COR-L47 (cell line): ENCODE data around the gene RPS4Y1.

ENCODE experiments used
- DNase-seq: peaks from one replicate; lab custom pipeline; 2025; lab: John Stamatoyannopoulos, UW

RPS4Y1 gene

DNA sequence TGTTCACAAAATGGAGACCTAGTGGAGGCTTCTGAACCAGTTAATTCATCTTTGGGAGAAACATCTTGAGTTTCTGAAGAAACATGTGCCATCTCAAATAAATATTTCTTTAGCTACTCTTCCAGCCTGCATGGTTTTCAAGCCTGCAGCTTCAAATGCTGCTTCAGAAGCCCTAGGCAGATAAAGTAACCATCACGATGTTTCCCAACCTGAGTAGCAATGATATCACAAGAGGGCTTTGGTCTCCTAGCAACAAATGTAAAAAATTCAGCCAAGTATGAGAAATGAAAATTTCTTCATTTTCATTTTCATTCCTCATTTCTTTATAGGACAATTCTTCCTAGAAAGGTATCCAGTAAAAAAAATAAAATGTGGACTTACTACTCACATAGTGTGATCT lies 42.2 kb downstream of the RPS4Y1 start:
- DNase-seq: no peak

DNA sequence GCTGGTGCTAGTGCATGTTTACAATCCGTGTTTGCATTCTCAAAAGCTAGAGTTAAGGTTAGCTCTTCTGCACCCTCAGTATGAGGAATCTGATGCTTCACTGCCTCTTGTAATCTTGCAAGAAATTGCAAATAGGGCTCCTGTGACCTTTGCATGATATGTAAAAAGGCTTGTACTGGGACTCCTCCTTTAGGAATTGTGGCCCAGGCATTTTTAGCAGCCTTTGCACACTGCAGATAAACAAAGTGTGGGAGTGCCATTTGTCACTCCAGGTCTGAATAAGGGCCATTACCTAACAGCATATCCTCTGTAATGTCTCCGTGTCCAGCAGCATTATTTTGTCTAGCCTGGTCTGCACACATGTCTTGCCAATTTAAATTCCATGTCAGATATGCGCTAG lies 44.5 kb downstream of the RPS4Y1 start:
- DNase-seq: no peak

DNA sequence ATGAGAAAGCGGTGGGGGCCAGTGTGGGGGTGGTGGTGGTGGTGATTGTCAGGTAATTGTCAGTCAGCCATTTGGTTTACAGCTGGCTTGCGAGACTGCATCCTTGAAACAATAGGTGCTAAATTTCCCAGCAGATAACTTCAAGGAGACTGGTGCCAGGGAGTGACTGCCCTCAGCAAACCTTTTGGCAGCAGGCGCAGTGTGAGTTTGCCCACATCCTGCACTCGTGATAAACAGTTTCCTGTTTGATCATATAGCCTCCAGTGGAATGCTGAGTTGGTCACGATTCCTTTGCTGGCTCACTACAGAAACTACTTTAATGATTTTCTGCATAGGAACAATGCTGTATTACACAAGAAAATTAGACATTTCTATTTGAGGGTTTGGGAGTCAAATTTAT lies 46.0 kb downstream of the RPS4Y1 start:
- DNase-seq: no peak

DNA sequence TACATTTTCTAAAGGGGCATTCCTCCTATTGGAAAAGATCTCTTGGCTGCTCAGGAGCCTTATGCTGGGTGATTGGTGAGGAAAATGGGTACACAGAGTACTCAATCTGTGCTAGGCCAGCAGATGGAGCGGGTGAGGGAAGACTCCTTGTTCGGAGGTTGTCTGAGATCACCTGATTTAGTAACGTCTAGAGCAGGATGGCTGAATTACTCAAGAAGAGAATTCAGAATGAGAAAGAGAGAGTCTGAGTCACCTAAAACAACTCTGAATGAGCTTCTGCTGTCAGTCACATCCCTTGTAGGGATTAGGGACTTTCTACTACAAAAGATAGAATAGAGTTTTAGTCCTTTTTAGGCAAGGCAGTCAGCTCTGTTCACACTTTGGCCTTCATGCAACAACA lies 46.6 kb downstream of the RPS4Y1 start:
- no peak for DNase-seq

DNA sequence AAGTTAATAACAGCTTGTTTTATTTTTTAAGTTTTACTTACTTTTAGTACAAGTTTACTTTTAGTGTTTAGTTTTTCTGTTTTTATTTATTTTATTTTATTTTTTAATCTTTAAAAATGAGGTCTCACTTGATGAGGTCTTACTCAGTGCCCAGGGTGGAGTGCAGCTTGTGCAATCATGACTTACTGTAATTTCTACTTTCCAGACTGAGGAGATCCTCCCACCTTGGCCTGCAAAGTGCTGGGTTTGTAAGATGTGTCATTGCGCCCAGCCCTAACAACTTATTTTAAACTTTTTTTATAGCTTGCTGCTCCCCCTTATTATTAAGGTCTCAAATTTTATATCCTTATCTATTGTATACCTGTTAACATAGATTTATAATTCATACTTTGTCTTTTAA lies 52.1 kb downstream of the RPS4Y1 start:
- no peak for DNase-seq

DNA sequence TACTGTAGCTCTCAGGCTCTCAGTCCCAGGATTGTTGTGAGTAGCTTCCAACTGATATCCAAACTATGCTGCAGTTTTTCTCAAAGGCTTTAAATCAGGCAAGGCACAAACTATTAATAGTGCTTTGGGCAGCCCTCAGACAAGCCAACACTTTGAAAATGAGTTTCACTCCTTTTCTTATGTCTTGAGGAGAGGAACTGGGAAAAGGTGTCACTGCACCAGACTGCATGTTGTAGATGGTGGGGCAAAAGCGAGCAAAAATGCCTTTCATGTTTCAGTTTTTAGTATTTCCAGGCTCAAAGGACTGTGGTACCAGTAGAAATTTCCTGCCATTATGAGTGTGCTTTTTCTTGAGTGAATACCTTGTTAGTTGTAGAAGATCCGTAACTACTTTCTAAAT lies 54.6 kb downstream of the RPS4Y1 start:
- DNase-seq: no peak

DNA sequence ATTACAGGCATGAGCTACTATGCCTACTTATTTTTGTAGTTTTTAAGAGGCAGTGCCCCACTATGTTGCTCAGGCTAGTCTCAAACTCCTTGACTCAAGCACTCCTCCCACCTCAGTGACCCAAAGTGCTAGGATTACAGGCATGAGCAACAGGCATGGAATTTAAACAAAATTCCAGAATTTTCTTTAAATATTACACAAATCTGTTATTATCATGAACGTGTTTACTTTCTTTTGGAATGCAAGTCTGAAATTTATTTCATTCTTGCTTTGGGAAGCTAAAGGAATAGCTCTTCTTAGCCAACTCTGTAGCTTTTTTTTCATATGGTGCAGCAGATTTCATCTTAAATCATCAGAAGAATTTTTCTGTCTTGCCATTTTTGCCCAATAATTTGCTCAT lies 66.0 kb downstream of the RPS4Y1 start:
- DNase-seq: no peak

DNA sequence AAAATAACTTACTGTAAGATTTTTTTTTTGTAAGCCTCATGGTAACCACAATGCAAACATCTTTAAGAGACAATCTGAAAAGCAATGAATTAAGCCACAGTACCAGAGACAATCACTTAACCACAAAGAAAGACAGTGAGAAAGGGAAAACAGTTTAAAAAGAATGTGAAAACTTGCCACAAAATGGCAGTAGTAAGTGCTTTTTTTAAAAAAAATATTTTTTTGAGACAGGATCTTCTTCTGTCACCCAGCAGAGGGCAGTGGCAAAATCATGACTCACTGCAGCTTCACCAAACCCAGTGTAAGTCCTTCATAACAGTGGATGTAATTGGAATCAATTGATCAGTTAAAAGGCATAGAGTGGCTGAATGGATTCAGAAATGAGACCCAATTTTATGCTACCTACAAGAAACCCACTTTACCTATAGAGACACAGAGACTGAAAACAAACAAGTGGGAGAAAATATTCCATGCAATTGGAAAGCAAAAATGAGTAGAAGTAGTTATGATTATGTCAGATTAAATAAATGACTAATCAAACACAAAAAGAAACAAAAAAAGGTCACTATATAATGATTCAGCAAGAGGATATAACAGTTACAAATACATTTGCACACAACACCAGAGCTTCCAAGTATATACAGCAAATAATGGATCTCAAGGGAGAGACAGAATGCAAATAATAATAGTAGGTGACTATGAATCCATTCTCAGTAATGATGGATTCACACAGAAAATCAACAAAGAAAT lies 71.8 kb downstream of the RPS4Y1 start:
- DNase-seq: peak; percentile 7
